Lower leg skin (tissue), 3 donors: ENCODE measurements around the gene FPR1.

Experiments used
- CTCF ChIP-seq, 3 donors: fragments of 450-650 bp; IDR thresholded peaks; one replicate each; pipeline ENCODE4 v1.5.1; 2016; ENCODE audit warnings: antibody characterized with exemption in 3 of 3, mild to moderate bottlenecking in 3 of 3, moderate library complexity in 2 of 3
- POLR2A ChIP-seq, 2 donors: fragments of 450-650 bp; IDR thresholded peaks; one replicate each; pipeline ENCODE4 v1.6.1; 2016 to 2017; ENCODE audit warnings: antibody characterized with exemption in 2 of 2, mild to moderate bottlenecking in 1 of 2, moderate library complexity in 1 of 2

GRCh38 chr19:51779181-51779580 is 27.5 kb upstream of the FPR1 start:
- TF ChIP-seq CTCF (IDR thresholded peaks at IDR 0.05) (no peak), POLR2A (IDR thresholded peaks at IDR 0.05) (no peak)
